ENCODE measurements around the gene DCT.

DNA sequence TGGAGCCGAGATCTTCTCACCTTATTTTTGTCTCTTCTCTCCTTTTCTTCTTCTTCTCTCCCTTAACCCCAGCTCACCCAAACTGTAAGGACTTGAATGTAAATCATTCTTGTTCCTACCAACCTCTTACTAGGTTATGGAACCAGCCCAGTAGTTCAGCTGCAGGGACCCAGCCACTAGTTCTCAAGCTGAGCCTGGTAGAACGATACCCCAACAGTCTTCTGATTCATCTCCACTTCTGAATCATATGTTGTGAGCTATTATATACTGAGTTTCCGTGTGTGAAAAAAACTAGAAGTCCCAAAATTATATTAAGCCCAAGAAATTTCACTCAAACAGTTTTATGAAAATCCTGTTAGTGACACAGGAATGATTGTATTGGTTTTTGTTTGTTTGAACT is 67.7 kb downstream of the DCT start:
- TF ChIP-seq EZH2phosphoT487 (IDR thresholded peaks at IDR 0.05; ENCODE audit: insufficient read depth, low read depth) (no peak), EZH2 (IDR thresholded peaks at IDR 0.05; ENCODE audit: insufficient read depth, poor library complexity, severe bottlenecking) (no peak)

Measured in GM23248 (cell line).